IMR-90 (cell line): ENCODE measurements around the gene SCFD1.

Source experiments
- BHLHE40 ChIP-seq: fragments of 150-350 bp; IDR thresholded peaks from 2 replicates; pipeline ENCODE4 v1.6.1; 2016; ENCODE audit warnings: mild to moderate bottlenecking, low read depth, low read length
- CEBPB ChIP-seq: IDR thresholded peaks from 2 replicates; pipeline ENCODE4 v1.6.1; 2012; ENCODE audit warnings: low read depth, low read length, improper control_type of control experiment
- FOS ChIP-seq: fragments of 150-350 bp; IDR thresholded peaks from 2 replicates; pipeline ENCODE4 v1.6.1; 2016; ENCODE audit warnings: low read depth, low read length
- MAFK ChIP-seq: IDR thresholded peaks from 2 replicates; pipeline ENCODE4 v1.6.1; 2012; ENCODE audit warnings: low read depth, low read length, improper control_type of control experiment
- MAZ ChIP-seq: IDR thresholded peaks from 2 replicates; pipeline ENCODE4 v1.6.1; 2012; ENCODE audit warnings: low read depth, mild to moderate bottlenecking, low read length, improper control_type of control experiment, moderate library complexity, borderline replicate concordance
- NFE2L2 ChIP-seq: fragments of 150-350 bp; IDR thresholded peaks from 2 replicates; pipeline ENCODE4 v1.6.1; 2016; ENCODE audit warnings: low read depth, mild to moderate bottlenecking, low read length
- POLR2A ChIP-seq: IDR thresholded peaks from 2 replicates; pipeline ENCODE4 v1.6.1; 2012; ENCODE audit warnings: mild to moderate bottlenecking, low read depth, low read length
- RAD21 ChIP-seq: IDR thresholded peaks from 2 replicates; pipeline ENCODE4 v1.6.1; 2012; ENCODE audit warnings: low read length, improper control_type of control experiment
- RCOR1 ChIP-seq: IDR thresholded peaks from 2 replicates; pipeline ENCODE4 v1.6.1; 2012; ENCODE audit warnings: mild to moderate bottlenecking, low read length, improper control_type of control experiment; ENCODE audit not compliant: insufficient replicate concordance
- RFX5 ChIP-seq: IDR thresholded peaks from 2 replicates; pipeline ENCODE4 v1.8.0; 2012; ENCODE audit warnings: low read depth, mild to moderate bottlenecking, low read length, moderate library complexity
- SMC3 ChIP-seq: fragments of 150-350 bp; IDR thresholded peaks from 2 replicates; pipeline ENCODE4 v1.6.1; 2016; ENCODE audit warnings: low read depth, mild to moderate bottlenecking, antibody characterized with exemption, low read length, moderate library complexity
- TF ChIP-seq, protein P1 (sequence below): conservative IDR thresholded peaks from 2 replicates; pipeline ENCODE4 v1.5.1; 2012; ENCODE audit warnings: mild to moderate bottlenecking, low read depth, low read length, improper control_type of control experiment
- TF ChIP-seq, protein P2 (sequence below): fragments of 150-350 bp; IDR thresholded peaks from 2 replicates; pipeline ENCODE4 v1.6.1; 2017; ENCODE audit warnings: mild to moderate bottlenecking, antibody characterized with exemption, low read length, low read depth
- TF ChIP-seq, protein P3 (sequence below): fragments of 150-350 bp; IDR thresholded peaks from 2 replicates; pipeline ENCODE4 v1.6.1; 2016; ENCODE audit warnings: low read depth, mild to moderate bottlenecking, low read length, moderate library complexity, borderline replicate concordance

DNA sequence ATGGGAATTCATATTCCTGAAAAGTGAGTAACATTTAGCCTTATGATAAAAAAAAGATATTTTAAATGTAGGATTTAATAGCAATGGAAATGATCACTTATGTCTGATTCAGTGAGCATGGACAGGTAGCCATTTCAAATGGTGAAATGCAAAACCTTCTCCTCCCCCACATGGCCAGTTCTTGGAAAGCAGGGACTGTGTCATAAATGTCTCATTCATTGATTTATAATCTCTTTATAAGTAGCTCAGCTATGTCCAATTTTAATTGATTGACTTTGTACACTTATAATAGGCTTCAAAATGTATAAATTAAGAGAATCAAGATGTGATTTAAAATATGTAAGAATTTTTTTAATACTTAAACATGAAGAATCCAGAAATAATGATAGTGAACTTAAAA, 24.6 kb upstream of the SCFD1 start:
- TF ChIP-seq, protein P1, sequence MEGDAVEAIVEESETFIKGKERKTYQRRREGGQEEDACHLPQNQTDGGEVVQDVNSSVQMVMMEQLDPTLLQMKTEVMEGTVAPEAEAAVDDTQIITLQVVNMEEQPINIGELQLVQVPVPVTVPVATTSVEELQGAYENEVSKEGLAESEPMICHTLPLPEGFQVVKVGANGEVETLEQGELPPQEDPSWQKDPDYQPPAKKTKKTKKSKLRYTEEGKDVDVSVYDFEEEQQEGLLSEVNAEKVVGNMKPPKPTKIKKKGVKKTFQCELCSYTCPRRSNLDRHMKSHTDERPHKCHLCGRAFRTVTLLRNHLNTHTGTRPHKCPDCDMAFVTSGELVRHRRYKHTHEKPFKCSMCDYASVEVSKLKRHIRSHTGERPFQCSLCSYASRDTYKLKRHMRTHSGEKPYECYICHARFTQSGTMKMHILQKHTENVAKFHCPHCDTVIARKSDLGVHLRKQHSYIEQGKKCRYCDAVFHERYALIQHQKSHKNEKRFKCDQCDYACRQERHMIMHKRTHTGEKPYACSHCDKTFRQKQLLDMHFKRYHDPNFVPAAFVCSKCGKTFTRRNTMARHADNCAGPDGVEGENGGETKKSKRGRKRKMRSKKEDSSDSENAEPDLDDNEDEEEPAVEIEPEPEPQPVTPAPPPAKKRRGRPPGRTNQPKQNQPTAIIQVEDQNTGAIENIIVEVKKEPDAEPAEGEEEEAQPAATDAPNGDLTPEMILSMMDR, result no peak
- TF ChIP-seq POLR2A (no peak), RAD21 (no peak), FOS (no peak), NFE2L2 (no peak), RFX5 (no peak), MAFK (no peak), MAZ (no peak), SMC3 (no peak), CEBPB (no peak), RCOR1 (no peak), BHLHE40 (no peak)
- TF ChIP-seq, protein P2, sequence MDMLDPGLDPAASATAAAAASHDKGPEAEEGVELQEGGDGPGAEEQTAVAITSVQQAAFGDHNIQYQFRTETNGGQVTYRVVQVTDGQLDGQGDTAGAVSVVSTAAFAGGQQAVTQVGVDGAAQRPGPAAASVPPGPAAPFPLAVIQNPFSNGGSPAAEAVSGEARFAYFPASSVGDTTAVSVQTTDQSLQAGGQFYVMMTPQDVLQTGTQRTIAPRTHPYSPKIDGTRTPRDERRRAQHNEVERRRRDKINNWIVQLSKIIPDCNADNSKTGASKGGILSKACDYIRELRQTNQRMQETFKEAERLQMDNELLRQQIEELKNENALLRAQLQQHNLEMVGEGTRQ, result no peak
- TF ChIP-seq, protein P3, sequence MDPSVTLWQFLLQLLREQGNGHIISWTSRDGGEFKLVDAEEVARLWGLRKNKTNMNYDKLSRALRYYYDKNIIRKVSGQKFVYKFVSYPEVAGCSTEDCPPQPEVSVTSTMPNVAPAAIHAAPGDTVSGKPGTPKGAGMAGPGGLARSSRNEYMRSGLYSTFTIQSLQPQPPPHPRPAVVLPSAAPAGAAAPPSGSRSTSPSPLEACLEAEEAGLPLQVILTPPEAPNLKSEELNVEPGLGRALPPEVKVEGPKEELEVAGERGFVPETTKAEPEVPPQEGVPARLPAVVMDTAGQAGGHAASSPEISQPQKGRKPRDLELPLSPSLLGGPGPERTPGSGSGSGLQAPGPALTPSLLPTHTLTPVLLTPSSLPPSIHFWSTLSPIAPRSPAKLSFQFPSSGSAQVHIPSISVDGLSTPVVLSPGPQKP, result no peak
